OCI-LY1 (cell line): ENCODE measurements around the gene C2orf42.
"Not testable (repeated sequence)": the region's sequence is repeated elsewhere in the genome, so short reads cannot be mapped to it uniquely, and the experiment has no call there.

Experiments
- EZH2 ChIP-seq: fragments of 200-600 bp; sonication (generic), shearing (Covaris generic); IDR thresholded peaks from 2 replicates; pipeline ENCODE4 v1.8.0; 2017; ENCODE audit warnings: borderline replicate concordance, mixed run types, mild to moderate bottlenecking, antibody characterized with exemption, low read length, moderate library complexity, mixed read lengths
- TF ChIP-seq, protein P1 (sequence below): fragments of 200-600 bp; sonication (generic), shearing (Covaris generic); IDR thresholded peaks from 2 replicates; pipeline ENCODE4 v1.5.1; 2017; ENCODE audit warnings: mild to moderate bottlenecking, antibody characterized with exemption, low read length, moderate library complexity, mixed read lengths

DNA sequence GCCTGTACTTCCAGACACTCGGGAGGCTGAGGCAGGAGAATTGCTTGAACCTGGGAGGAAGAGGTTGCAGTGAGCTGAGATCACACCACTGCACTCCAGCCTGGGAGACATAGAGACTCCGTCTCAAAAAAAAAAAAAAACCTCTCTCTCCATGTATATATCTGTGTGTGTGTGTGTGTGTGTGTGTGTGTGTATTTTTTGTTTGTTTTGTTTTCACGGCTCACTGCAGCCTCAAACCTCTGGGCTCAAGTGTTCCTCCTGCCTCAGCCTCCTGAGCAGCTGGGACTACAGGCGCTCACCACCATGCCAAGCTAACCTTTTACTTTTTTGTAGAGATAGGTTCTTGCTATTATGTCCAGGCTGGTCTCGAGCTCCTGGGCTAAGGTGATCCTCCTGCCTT lies 80.4 kb downstream of the C2orf42 start:
- TF ChIP-seq, protein P1, sequence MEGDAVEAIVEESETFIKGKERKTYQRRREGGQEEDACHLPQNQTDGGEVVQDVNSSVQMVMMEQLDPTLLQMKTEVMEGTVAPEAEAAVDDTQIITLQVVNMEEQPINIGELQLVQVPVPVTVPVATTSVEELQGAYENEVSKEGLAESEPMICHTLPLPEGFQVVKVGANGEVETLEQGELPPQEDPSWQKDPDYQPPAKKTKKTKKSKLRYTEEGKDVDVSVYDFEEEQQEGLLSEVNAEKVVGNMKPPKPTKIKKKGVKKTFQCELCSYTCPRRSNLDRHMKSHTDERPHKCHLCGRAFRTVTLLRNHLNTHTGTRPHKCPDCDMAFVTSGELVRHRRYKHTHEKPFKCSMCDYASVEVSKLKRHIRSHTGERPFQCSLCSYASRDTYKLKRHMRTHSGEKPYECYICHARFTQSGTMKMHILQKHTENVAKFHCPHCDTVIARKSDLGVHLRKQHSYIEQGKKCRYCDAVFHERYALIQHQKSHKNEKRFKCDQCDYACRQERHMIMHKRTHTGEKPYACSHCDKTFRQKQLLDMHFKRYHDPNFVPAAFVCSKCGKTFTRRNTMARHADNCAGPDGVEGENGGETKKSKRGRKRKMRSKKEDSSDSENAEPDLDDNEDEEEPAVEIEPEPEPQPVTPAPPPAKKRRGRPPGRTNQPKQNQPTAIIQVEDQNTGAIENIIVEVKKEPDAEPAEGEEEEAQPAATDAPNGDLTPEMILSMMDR, result not testable (repeated sequence)
- not testable (repeated sequence) for TF ChIP-seq EZH2
